Suprapubic skin (tissue), 4 donors: Measurements from ENCODE around the gene KHDC4. TPM values are rescaled to one million over a fixed set of nuclear protein-coding genes. Genes with fewer than 3 reads are reported as not detected.

Experiments
- DNase-seq, 2 donors: peaks; one replicate each; pipeline ENCODE4 v3.0.0-alpha.2; 2019; ENCODE audit warnings: low spot score in 2 of 2
- H3K27ac ChIP-seq: fragments of 200-600 bp; sonication (generic); one replicate; pipeline ENCODE4 v1.5.1; 2019
- H3K27me3 ChIP-seq: fragments of 200-600 bp; sonication (generic); one replicate; pipeline ENCODE4 v1.5.1; 2019
- H3K36me3 ChIP-seq: fragments of 200-600 bp; sonication (generic); one replicate; pipeline ENCODE4 v1.5.1; 2019
- H3K4me1 ChIP-seq: fragments of 200-600 bp; sonication (generic); one replicate; pipeline ENCODE4 v1.5.1; 2019
- H3K4me3 ChIP-seq: fragments of 200-600 bp; sonication (generic); one replicate; pipeline ENCODE4 v1.5.1; 2019; ENCODE audit warnings: mild to moderate bottlenecking
- H3K9me3 ChIP-seq: fragments of 200-600 bp; sonication (generic); one replicate; pipeline ENCODE4 v1.5.1; 2019
- CTCF ChIP-seq, 2 donors: fragments of 200-600 bp in 1 of 2; fragments of 450-650 bp in 1 of 2; sonication (generic) in 1 of 2; IDR thresholded peaks; one replicate each; pipeline ENCODE4 v1.5.1; 2016 to 2019; ENCODE audit warnings: antibody characterized with exemption in 2 of 2, mild to moderate bottlenecking in 1 of 2, moderate library complexity in 1 of 2
- EP300 ChIP-seq: sonication (generic); formaldehyde crosslinking; IDR thresholded peaks from one replicate; pipeline ENCODE4 v1.6.1; 2017; ENCODE audit warnings: antibody characterized with exemption
- POLR2A ChIP-seq, 2 donors: fragments of 450-650 bp; IDR thresholded peaks; one replicate each; pipeline ENCODE4 v1.6.1; 2017; ENCODE audit warnings: antibody characterized with exemption in 2 of 2, mild to moderate bottlenecking in 2 of 2, moderate library complexity in 2 of 2
- POLR2AphosphoS5 ChIP-seq, 3 donors: sonication (generic); formaldehyde crosslinking; IDR thresholded peaks; one replicate each; pipeline ENCODE4 v1.6.1; 2017; ENCODE audit warnings: antibody characterized with exemption in 3 of 3
- whole genome bisulfite sequencing: methylation state at CpG from one replicate; pipeline ENCODE4 v1.1.5; 2018; 5-methylcytosine and 5-hydroxymethylcytosine counted together
- total RNA-seq, 4 donors: library from RNA; depleted of rRNA; stranded (reverse); fragments of >200 nt; gene quantifications; one replicate each; pipeline ENCODE4 v1.1.0, GENCODE V29; 2016

Gene KHDC4
- total RNA-seq, 4 donors from 2014 or later = 33.6 to 116 (median 50.3) TPM

DNA sequence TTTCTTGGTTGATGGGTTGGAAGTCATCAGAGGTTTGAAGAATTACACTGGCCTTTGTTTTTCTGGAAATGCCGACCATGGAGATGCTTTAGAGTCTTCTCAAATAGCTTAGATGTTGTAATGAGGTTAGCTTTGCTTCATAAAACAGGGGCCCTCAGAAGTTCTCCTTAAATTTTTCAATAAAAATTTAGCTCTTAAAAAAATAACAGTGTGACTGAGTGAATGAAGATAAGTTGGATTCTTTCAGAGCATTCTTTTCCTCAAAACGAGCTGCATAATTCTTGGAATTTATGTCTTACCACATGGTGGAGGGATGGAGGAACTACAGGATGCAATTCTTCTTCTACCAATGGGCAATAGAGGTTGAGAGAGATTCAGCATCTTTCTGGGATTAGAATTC, 51.4 kb downstream of the KHDC4 start:
- Histone ChIP-seq H3K27me3 (no peaks in the 10 kb centered on the region), H3K9me3 (no peaks in the 10 kb centered on the region), H3K4me1 (no peaks in the 10 kb centered on the region), H3K4me3 (no peak overlapping the region), H3K36me3 (no peaks in the 10 kb centered on the region), H3K27ac (no peak overlapping the region)
- DNase-seq = no peak
- WGBS = 67% methylated on average over 2 of the region's 2 CpGs
- TF ChIP-seq POLR2A (IDR thresholded peaks at IDR 0.05) (no peak), CTCF (IDR thresholded peaks at IDR 0.05) (no peak), POLR2AphosphoS5 (IDR thresholded peaks at IDR 0.05) (no peak), EP300 (no peak)

- H3K27ac ChIP-seq = no peak overlapping the region
- DNase-seq = no peak
- no peaks in the 10 kb centered on the region for H3K4me1 ChIP-seq
- H3K27me3 ChIP-seq = no peaks in the 10 kb centered on the region
- no peak overlapping the region for H3K4me3 ChIP-seq
- H3K36me3 ChIP-seq = no peaks in the 10 kb centered on the region
- no peaks in the 10 kb centered on the region for H3K9me3 ChIP-seq
- no peak for TF ChIP-seq POLR2AphosphoS5 (IDR thresholded peaks at IDR 0.05)
- no peak for TF ChIP-seq EP300
- TF ChIP-seq CTCF (IDR thresholded peaks at IDR 0.05) = no peak
- TF ChIP-seq POLR2A (IDR thresholded peaks at IDR 0.05) = no peak
Observed at GRCh38 chr1:155882235-155882634, 52.0 kb downstream of the KHDC4 start.

GRCh38 chr1:155880950-155881349, 53.3 kb downstream of the KHDC4 start:
- 82% methylated on average over 6 of the region's 6 CpGs for WGBS
- Histone ChIP-seq H3K9me3 (no peaks in the 10 kb centered on the region), H3K36me3 (no peaks in the 10 kb centered on the region), H3K4me3 (no peak overlapping the region), H3K27me3 (no peaks in the 10 kb centered on the region), H3K4me1 (no peaks in the 10 kb centered on the region), H3K27ac (no peak overlapping the region)
- DNase-seq = no peak
- TF ChIP-seq POLR2A (IDR thresholded peaks at IDR 0.05) (no peak), POLR2AphosphoS5 (IDR thresholded peaks at IDR 0.05) (no peak), CTCF (IDR thresholded peaks at IDR 0.05) (no peak), EP300 (no peak)

GRCh38 chr1:155880251-155880650, 54.0 kb downstream of the KHDC4 start:
- Histone ChIP-seq H3K9me3 (no peaks in the 10 kb centered on the region), H3K36me3 (no peaks in the 10 kb centered on the region), H3K27me3 (no peaks in the 10 kb centered on the region), H3K27ac (no peak overlapping the region), H3K4me3 (no peak overlapping the region), H3K4me1 (no peaks in the 10 kb centered on the region)
- TF ChIP-seq POLR2A (IDR thresholded peaks at IDR 0.05) (no peak), CTCF (IDR thresholded peaks at IDR 0.05) (no peak), POLR2AphosphoS5 (IDR thresholded peaks at IDR 0.05) (no peak), EP300 (no peak)
- WGBS = 100% methylated on average over 2 of the region's 2 CpGs
- DNase-seq = no peak

GRCh38 chr1:155877945-155878344, 56.3 kb downstream of the KHDC4 start:
- Histone ChIP-seq H3K9me3 (no peaks in the 10 kb centered on the region), H3K4me3 (no peak overlapping the region), H3K27ac (no peak overlapping the region), H3K36me3 (no peaks in the 10 kb centered on the region), H3K4me1 (no peaks in the 10 kb centered on the region), H3K27me3 (no peaks in the 10 kb centered on the region)
- WGBS = 95% methylated on average over 1 of the region's 2 CpGs
- TF ChIP-seq POLR2A (IDR thresholded peaks at IDR 0.05) (no peak), POLR2AphosphoS5 (IDR thresholded peaks at IDR 0.05) (no peak), CTCF (IDR thresholded peaks at IDR 0.05) (no peak), EP300 (no peak)
- DNase-seq = no peak
